22Rv1 (cell line): Measurements from ENCODE around the gene CLINT1.

ENCODE experiments used
- ZFX ChIP-seq: fragments of 450-650 bp; IDR thresholded peaks from 2 replicates; pipeline ENCODE4 v1.6.1; 2017; ENCODE audit warnings: antibody characterized with exemption, borderline replicate concordance
- TF ChIP-seq, protein P1 (sequence below): fragments of 450-650 bp; IDR thresholded peaks from 2 replicates; pipeline ENCODE4 v1.5.1; 2017; ENCODE audit warnings: mild to moderate bottlenecking

GRCh38 chr5:157902449-157903116, 43.6 kb upstream of the CLINT1 start:
- TF ChIP-seq, protein P1, sequence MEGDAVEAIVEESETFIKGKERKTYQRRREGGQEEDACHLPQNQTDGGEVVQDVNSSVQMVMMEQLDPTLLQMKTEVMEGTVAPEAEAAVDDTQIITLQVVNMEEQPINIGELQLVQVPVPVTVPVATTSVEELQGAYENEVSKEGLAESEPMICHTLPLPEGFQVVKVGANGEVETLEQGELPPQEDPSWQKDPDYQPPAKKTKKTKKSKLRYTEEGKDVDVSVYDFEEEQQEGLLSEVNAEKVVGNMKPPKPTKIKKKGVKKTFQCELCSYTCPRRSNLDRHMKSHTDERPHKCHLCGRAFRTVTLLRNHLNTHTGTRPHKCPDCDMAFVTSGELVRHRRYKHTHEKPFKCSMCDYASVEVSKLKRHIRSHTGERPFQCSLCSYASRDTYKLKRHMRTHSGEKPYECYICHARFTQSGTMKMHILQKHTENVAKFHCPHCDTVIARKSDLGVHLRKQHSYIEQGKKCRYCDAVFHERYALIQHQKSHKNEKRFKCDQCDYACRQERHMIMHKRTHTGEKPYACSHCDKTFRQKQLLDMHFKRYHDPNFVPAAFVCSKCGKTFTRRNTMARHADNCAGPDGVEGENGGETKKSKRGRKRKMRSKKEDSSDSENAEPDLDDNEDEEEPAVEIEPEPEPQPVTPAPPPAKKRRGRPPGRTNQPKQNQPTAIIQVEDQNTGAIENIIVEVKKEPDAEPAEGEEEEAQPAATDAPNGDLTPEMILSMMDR, result no peak
- TF ChIP-seq ZFX, result no peak
